HCT116 (cell line): ENCODE measurements around the gene RIT1. TPM values are rescaled to one million over a fixed set of nuclear protein-coding genes. Genes with fewer than 3 reads are reported as not detected.

ENCODE experiments used
- ATAC-seq: fragments of 200-7000 bp; cut with Tn5 transposase; 2 replicates; pipeline ENCODE4 v1.9.1; 2020; ENCODE audit warnings: mild to moderate bottlenecking, moderate library complexity
- BruUV-seq: library from RNA; stranded (reverse); fragments of 400-500 nt; replicated peaks from 2 replicates; lab custom pipeline; 2021; lab: Mats Ljungman, UMichigan
- CTCF ChIA-PET: fragments of 300-600 bp; sonication (Branson Sonifier 250); formaldehyde crosslinking; loops from one replicate; lab custom pipeline; 2021; ENCODE audit warnings: antibody characterized with exemption; lab: Charles Lee
- POLR2A ChIA-PET: fragments of 300-600, 350-600 bp; sonication (Branson Sonifier 250); formaldehyde crosslinking; loops from one replicate; lab custom pipeline; 2021; ENCODE audit warnings: antibody characterized with exemption; lab: Charles Lee
- RAD21 ChIA-PET, 2 experiments: fragments of 300-600 bp; sonication (Branson Sonifier 250); formaldehyde crosslinking; loops; one replicate each; lab custom pipeline; 2023; ENCODE audit warnings: low total read pairs in 2 of 2; ENCODE audit not compliant: uncharacterized antibody in 2 of 2, unreplicated experiment in 2 of 2, low non-redundant PET in 1 of 2; lab: Charles Lee
- DNase-seq: peaks from one replicate; pipeline ENCODE4 v3.0.0-alpha.2; 2010; ENCODE audit warnings: low read depth, low spot score
- H2AFZ ChIP-seq: fragments of 200-600 bp; shearing (Covaris generic), sonication (generic); 2 replicates; pipeline ENCODE4 v1.6.1; 2017; ENCODE audit warnings: low read depth, mixed run types, mixed read lengths, antibody characterized with exemption, low read length; ENCODE audit not compliant: poor library complexity, severe bottlenecking
- H3K27ac ChIP-seq: 2 replicates; pipeline ENCODE4 v1.5.1; 2012; ENCODE audit warnings: low read depth, low read length
- H3K27me3 ChIP-seq: fragments of 200-600 bp; sonication (generic); 2 replicates; pipeline ENCODE4 v1.6.1; 2016; ENCODE audit warnings: mixed run types, low read length, mixed read lengths; ENCODE audit not compliant: insufficient read depth
- H3K36me3 ChIP-seq, 2 experiments: fragments of 200-500 bp in 1 of 2; fragments of 200-600 bp in 1 of 2; sonication (Bioruptor generic) in 1 of 2; sonication (generic) in 1 of 2; 2 replicates each; pipeline versions ENCODE4 v1.5.1 to v1.6.1; 2014 to 2016; ENCODE audit warnings: low read length in 2 of 2, inconsistent platforms in 1 of 2, mixed read lengths in 1 of 2, mixed run types in 1 of 2; ENCODE audit not compliant: insufficient read depth in 2 of 2, control insufficient read depth in 1 of 2
- H3K4me1 ChIP-seq, 2 experiments: fragments of 200-600 bp in 1 of 2; sonication (generic) in 1 of 2; 2 replicates each; pipeline versions ENCODE4 v1.5.1 to v1.6.1; 2012 to 2017; ENCODE audit warnings: low read length in 2 of 2, inconsistent platforms in 1 of 2, mild to moderate bottlenecking in 1 of 2, mixed read lengths in 1 of 2, mixed run types in 1 of 2, moderate library complexity in 1 of 2; ENCODE audit not compliant: insufficient read depth in 2 of 2, control insufficient read depth in 1 of 2
- H3K4me2 ChIP-seq: fragments of 200-600 bp; sonication (generic); 2 replicates; pipeline ENCODE4 v1.6.1; 2017; ENCODE audit warnings: mixed run types, low read length, mixed read lengths
- H3K4me3 ChIP-seq, 2 experiments: fragments of 200-600 bp in 1 of 2; sonication (generic) in 1 of 2; replicated peaks in 1 of 2; 2 replicates each; pipeline ENCODE4 v1.5.1; 2011 to 2016; ENCODE audit warnings: low read length in 2 of 2, control low read depth in 1 of 2, low read depth in 1 of 2, mild to moderate bottlenecking in 1 of 2, mixed read lengths in 1 of 2, mixed run types in 1 of 2
- H3K79me2 ChIP-seq: fragments of 200-600 bp; sonication (generic); 2 replicates; pipeline ENCODE4 v1.6.1; 2017; ENCODE audit warnings: mild to moderate bottlenecking, mixed run types, low read length, moderate library complexity, mixed read lengths; ENCODE audit not compliant: insufficient read depth
- H3K9ac ChIP-seq: fragments of 200-600 bp; sonication (generic); 2 replicates; pipeline ENCODE4 v1.6.1; 2016; ENCODE audit warnings: low read length, mixed read lengths
- H3K9me2 ChIP-seq: fragments of 200-600 bp; sonication (generic), shearing (Covaris generic); 2 replicates; pipeline ENCODE4 v1.6.1; 2017; ENCODE audit warnings: mixed run types, mild to moderate bottlenecking, moderate library complexity; ENCODE audit not compliant: insufficient read depth
- H3K9me3 ChIP-seq, 2 experiments: fragments of 200-500 bp in 1 of 2; fragments of 200-600 bp in 1 of 2; sonication (Bioruptor generic) in 1 of 2; sonication (generic) in 1 of 2; 2 replicates each; pipeline ENCODE4 v1.6.1; 2014 to 2017; ENCODE audit warnings: low read length in 2 of 2, mixed read lengths in 2 of 2, inconsistent platforms in 1 of 2, low read depth in 1 of 2, mild to moderate bottlenecking in 1 of 2, mixed run types in 1 of 2, moderate library complexity in 1 of 2; ENCODE audit not compliant: control insufficient read depth in 1 of 2, insufficient read depth in 1 of 2
- H4K20me1 ChIP-seq: fragments of 200-600 bp; sonication (generic), shearing (Covaris generic); 2 replicates; pipeline ENCODE4 v1.6.1; 2017; ENCODE audit warnings: mixed run types, mild to moderate bottlenecking, moderate library complexity; ENCODE audit not compliant: insufficient read depth
- JUND ChIP-seq: IDR thresholded peaks from 2 replicates; pipeline ENCODE4 v1.6.1; 2012
- POLR2A ChIP-seq: IDR thresholded peaks from 2 replicates; pipeline ENCODE4 v1.7.0; 2011; ENCODE audit warnings: borderline replicate concordance; ENCODE audit not compliant: insufficient read depth, insufficient read length; ENCODE audit errors: extremely low read depth
- POLR2AphosphoS5 ChIP-seq: IDR thresholded peaks from 2 replicates; pipeline ENCODE4 v1.6.1; 2011; ENCODE audit warnings: mild to moderate bottlenecking, low read depth, low read length, moderate library complexity
- SP1 ChIP-seq: IDR thresholded peaks from 2 replicates; pipeline ENCODE4 v1.6.1; 2012; ENCODE audit warnings: low read depth
- TCF7L2 ChIP-seq: IDR thresholded peaks from 2 replicates; pipeline ENCODE4 v1.7.0; 2011; ENCODE audit warnings: borderline replicate concordance, inconsistent platforms; ENCODE audit not compliant: insufficient read depth, insufficient read length; ENCODE audit errors: extremely low read depth
- ZFX ChIP-seq: fragments of 450-650 bp; IDR thresholded peaks from 2 replicates; pipeline ENCODE4 v1.6.1; 2017
- intact Hi-C: fragments of 100-400 bp; cut with micrococcal nuclease; formaldehyde crosslinking; loops from 2 replicates; pipeline ENCODE4 v1.10.0; 2022
- total RNA-seq: library from RNA; stranded (reverse); gene quantifications from one replicate; pipeline ENCODE4 v1.2.1, GENCODE V29; 2021; ENCODE audit not compliant: unreplicated experiment

Gene RIT1
- total RNA-seq, 1 experiment from 2014 or later: 10.2 TPM

- BruUV-seq: TSS peak; percentile 49
- no peaks in the 10 kb centered on the region for H3K9me2 ChIP-seq
- no peak for DNase-seq
- intact Hi-C loops: loop anchor here (1.0 to 5.0 kb wide), 2 partner anchors 111 to 125 kb away; partner anchors contain the start of genes LAMTOR2 and UBQLN4
- TF ChIP-seq POLR2A: peak; percentile 59
- TF ChIP-seq POLR2AphosphoS5: peak; percentile 52; the same call in 1 of the 2 replicates
- 0 out of 2 replicates have a peak, but pooled peaks have one; percentile 15 for TF ChIP-seq ZFX
- TF ChIP-seq JUND: no peak
- peak within 1 kb of the TSS; percentile 74 for H3K4me2 ChIP-seq
- peak; percentile 85 for ATAC-seq
- H3K4me3 ChIP-seq: peak within 1 kb of the TSS; percentile 24 to 40
- H3K36me3 ChIP-seq: peaks cover 0 to under 1% of the 10 kb centered on the region in 2 experiments; a peak in 1 of 4 replicates
- H3K79me2 ChIP-seq: no peaks in the 10 kb centered on the region
- H3K4me1 ChIP-seq: peaks cover 53 to 72% of the 10 kb centered on the region in 2 experiments
- no peaks in the 10 kb centered on the region for H4K20me1 ChIP-seq
- peak within 1 kb of the TSS; percentile 96 for H3K27ac ChIP-seq
- CTCF ChIA-PET: interaction anchor here (1.1 to 1.6 kb wide), 5 partner anchors 41 to 284 kb away, joined by 3 to 7 read pairs (median 6); no protein-coding TSS in a partner anchor
- H3K9ac ChIP-seq: peak within 1 kb of the TSS; percentile 54
- RAD21 ChIA-PET: interaction anchor here (0.5 to 1.5 kb wide), 5 partner anchors 43 to 811 kb away, joined by 3 to 6 read pairs (median 3); partner anchors contain the start of gene RAB25 (in 1 of the 2)
- H3K27me3 ChIP-seq: no peaks in the 10 kb centered on the region
- POLR2A ChIA-PET: interaction anchor here (0.7 to 1.4 kb wide), 9 partner anchors 9 to 184 kb away, joined by 3 to 15 read pairs (median 4); partner anchors contain the start of genes ARHGEF2 and RAB25
- H2AFZ ChIP-seq: no peak within 1 kb of the TSS
- H3K9me3 ChIP-seq: no peaks in the 10 kb centered on the region
Observed at GRCh38 chr1:155940993-155941844, 30.1 kb upstream of the RIT1 start, which contains the start of gene RXFP4. Gene RXFP4 (plus strand): TSS chr1:155941638. CDS start chr1:155941710, 72 bp downstream.

GRCh38 chr1:155940482-155940992 lies 29.4 kb upstream of the RIT1 start:
- H4K20me1 ChIP-seq: no peaks in the 10 kb centered on the region

More at GRCh38 chr1:155940482-155940992, 29.4 kb upstream of the RIT1 start:
- no peaks in the 10 kb centered on the region for H3K27me3 ChIP-seq
- peak overlapping the region; percentile 54 for H3K9ac ChIP-seq
- intact Hi-C loops: loop anchor here (1.0 to 5.0 kb wide), 2 partner anchors 112 to 126 kb away; partner anchors contain the start of genes LAMTOR2 and UBQLN4
- POLR2A ChIA-PET: interaction anchor here (0.7 to 1.4 kb wide), 9 partner anchors 8 to 185 kb away, joined by 3 to 15 read pairs (median 4); partner anchors contain the start of genes ARHGEF2 and RAB25
- no peak overlapping the region for H2AFZ ChIP-seq
- TF ChIP-seq POLR2AphosphoS5: peak; percentile 72
- no peak for TF ChIP-seq SP1
- peak; percentile 31 for TF ChIP-seq POLR2A
- peak; percentile 70 for TF ChIP-seq ZFX
- peak; percentile 19 for TF ChIP-seq TCF7L2
- H3K27ac ChIP-seq: peak overlapping the region; percentile 96
- H3K79me2 ChIP-seq: no peaks in the 10 kb centered on the region
- peak overlapping the region; percentile 24 to 40 for H3K4me3 ChIP-seq
- H3K36me3 ChIP-seq: no peaks in the 10 kb centered on the region
- H3K9me2 ChIP-seq: no peaks in the 10 kb centered on the region
- BruUV-seq: no TSS peak
- RAD21 ChIA-PET: interaction anchor here (0.5 to 1.5 kb wide), 5 partner anchors 43 to 811 kb away, joined by 3 to 6 read pairs (median 3); partner anchors contain the start of gene RAB25 (in 1 of the 2)
- H3K4me1 ChIP-seq: peaks cover 49 to 67% of the 10 kb centered on the region in 2 experiments
- no peak for DNase-seq
- H3K9me3 ChIP-seq: no peaks in the 10 kb centered on the region
- CTCF ChIA-PET: interaction anchor here (1.1 to 1.6 kb wide), 5 partner anchors 42 to 285 kb away, joined by 3 to 7 read pairs (median 6); no protein-coding TSS in a partner anchor
- peak; percentile 68 for ATAC-seq
- peak overlapping the region; percentile 74 for H3K4me2 ChIP-seq
